ENCODE measurements around the gene ARPC5L. TPM values are rescaled to one million over a fixed set of nuclear protein-coding genes. Genes with fewer than 3 reads are reported as not detected.

Gene ARPC5L
- total RNA-seq, 4 donors from 2014 or later, result 34.8 to 45.5 (median 42.3) TPM

DNA sequence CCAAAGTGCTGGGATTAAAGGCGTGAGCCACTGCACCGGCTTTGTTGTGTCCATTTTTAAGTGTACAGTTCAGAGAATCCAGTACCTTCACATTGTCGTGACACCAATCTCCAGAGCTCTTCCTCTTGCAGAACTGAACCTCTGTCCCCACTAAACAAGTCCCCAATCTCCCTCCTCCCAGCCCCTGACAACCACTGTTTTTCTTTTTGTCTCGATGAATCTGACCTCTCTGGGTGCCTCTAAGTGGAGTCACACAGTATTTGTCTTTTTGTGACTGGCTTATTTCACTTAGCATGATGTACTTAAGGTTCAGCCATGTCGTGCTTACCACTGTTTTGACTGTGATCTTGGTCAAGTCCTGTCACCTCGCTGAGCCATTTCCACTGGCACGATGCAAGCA, 7.1 kb upstream of the ARPC5L start:
- DNase-seq (ENCODE audit: low spot score in 2 of 2), result no peak
- intact Hi-C loops (cut with DNase I; ENCODE audit: low total_unique reads), result no loop called here
- no peak overlapping the region for H3K4me3 ChIP-seq (ENCODE audit: low read depth, poor library complexity, severe bottlenecking)
- TF ChIP-seq, protein P1, sequence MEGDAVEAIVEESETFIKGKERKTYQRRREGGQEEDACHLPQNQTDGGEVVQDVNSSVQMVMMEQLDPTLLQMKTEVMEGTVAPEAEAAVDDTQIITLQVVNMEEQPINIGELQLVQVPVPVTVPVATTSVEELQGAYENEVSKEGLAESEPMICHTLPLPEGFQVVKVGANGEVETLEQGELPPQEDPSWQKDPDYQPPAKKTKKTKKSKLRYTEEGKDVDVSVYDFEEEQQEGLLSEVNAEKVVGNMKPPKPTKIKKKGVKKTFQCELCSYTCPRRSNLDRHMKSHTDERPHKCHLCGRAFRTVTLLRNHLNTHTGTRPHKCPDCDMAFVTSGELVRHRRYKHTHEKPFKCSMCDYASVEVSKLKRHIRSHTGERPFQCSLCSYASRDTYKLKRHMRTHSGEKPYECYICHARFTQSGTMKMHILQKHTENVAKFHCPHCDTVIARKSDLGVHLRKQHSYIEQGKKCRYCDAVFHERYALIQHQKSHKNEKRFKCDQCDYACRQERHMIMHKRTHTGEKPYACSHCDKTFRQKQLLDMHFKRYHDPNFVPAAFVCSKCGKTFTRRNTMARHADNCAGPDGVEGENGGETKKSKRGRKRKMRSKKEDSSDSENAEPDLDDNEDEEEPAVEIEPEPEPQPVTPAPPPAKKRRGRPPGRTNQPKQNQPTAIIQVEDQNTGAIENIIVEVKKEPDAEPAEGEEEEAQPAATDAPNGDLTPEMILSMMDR (IDR thresholded peaks at IDR 0.05), result no peak
- no peak for TF ChIP-seq POLR2A (IDR thresholded peaks at IDR 0.05)
- WGBS, 2 donors, result 64 to 66% methylated on average over 7 of the region's 7 CpGs

DNA sequence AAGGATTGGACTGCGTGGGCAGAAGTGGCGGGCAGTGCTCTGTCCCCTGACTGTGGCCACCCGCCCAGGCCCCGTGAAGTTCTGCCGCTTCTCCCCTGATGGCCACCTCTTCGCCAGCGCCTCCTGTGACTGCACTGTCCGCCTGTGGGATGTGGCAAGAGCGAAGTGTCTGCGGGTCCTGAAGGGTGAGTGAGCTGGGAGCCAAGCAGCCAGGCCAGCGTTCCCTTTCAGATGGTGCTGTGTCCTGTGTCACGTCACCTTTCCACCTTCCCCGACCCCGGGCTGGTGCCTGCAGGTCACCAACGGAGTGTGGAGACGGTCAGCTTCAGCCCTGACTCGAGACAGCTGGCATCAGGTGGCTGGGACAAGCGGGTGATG, 6.4 kb upstream of the ARPC5L start:
- no peak overlapping the region for H3K4me3 ChIP-seq (ENCODE audit: low read depth, poor library complexity, severe bottlenecking)
- 76 to 85% methylated on average over 9 to 18 of the region's 18 CpGs for WGBS, 2 donors
- DNase-seq (ENCODE audit: low spot score in 2 of 2), result no peak
- intact Hi-C loops (cut with DNase I; ENCODE audit: low total_unique reads), result no loop called here
- TF ChIP-seq, protein P1 (IDR thresholded peaks at IDR 0.05), result no peak
- TF ChIP-seq POLR2A (IDR thresholded peaks at IDR 0.05), result no peak

DNA sequence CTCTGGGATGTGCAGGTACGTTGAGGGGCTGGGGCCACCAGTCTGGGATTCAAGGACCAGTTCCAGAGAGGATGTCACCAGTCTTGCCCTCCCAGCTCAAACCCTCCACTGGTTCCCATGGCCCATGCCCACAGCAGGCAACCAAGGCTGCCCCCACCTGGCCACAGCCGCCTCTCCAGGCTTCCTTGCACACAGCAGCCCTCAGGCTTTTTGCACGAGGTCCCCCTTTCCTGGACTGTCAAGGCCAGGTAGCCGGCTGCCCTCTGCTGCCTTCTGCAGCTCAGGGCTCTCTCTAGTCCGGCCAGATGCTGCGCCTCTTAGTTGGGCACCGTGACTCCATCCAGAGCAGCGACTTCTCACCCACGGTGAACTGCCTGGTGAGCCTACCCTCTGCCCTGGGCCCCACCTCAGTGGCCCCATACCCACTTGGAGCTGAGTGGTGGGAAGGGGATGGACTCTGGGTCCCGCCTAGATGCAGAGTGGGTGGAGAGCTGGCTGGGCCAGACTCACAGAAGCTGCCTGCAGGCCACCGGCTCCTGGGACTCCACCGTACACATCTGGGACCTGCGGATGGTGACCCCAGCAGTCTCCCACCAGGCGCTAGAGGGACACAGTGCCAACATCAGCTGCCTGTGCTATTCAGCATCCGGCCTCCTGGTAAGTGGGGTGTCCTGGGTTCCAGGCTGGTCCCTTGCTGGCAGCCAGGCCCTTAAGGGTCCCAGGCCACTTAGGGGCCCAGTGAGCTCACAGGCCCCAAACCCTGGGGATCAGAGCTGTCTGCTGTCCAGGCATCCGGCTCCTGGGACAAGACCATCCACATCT, 5.8 kb upstream of the ARPC5L start:
- H3K4me3 ChIP-seq (ENCODE audit: low read depth, poor library complexity, severe bottlenecking), result no peak overlapping the region
- TF ChIP-seq POLR2A (IDR thresholded peaks at IDR 0.05), result no peak
- TF ChIP-seq, protein P1 (IDR thresholded peaks at IDR 0.05), result no peak
- no peak for DNase-seq (ENCODE audit: low spot score in 2 of 2)
- intact Hi-C loops (cut with DNase I; ENCODE audit: low total_unique reads), result no loop called here
- 59 to 60% methylated on average over 10 to 16 of the region's 16 CpGs for WGBS, 2 donors

DNA sequence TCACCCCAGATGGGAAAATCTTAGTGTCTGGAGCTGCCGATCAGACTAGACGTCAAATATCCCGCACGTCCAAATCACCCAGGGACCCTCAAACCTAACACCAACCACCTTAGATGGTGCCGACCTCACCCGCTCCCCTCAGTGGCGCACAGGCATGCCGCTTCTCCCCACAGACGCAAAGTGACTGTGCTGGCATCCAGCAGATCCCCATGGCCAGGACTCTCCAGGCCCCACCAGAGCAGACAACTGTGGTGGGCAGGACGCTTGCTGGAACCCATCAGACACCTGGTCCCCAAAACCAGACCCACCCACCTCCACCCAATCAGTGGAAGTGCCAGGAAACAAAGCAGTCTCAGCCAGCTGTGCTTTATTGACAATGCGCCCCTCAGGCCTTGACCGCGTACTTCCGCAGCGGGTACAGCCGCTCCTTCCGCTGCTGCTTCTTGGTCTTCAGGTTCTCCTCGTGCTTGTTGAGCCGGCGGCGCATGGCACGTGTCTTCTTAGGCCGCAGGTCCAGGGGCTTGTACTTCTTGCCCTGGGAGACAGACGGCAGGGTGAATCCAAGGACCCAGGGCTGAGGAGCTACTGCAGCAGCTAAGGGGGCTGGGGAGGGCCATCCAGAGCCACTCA, 4.3 kb upstream of the ARPC5L start:
- intact Hi-C loops (cut with DNase I; ENCODE audit: low total_unique reads), result no loop called here
- no peak for DNase-seq (ENCODE audit: low spot score in 2 of 2)
- H3K4me3 ChIP-seq (ENCODE audit: low read depth, poor library complexity, severe bottlenecking), result no peak overlapping the region
- TF ChIP-seq, protein P1 (IDR thresholded peaks at IDR 0.05), result no peak
- no peak for TF ChIP-seq POLR2A (IDR thresholded peaks at IDR 0.05)
- 86 to 87% methylated on average over 23 to 24 of the region's 24 CpGs for WGBS, 2 donors

DNA sequence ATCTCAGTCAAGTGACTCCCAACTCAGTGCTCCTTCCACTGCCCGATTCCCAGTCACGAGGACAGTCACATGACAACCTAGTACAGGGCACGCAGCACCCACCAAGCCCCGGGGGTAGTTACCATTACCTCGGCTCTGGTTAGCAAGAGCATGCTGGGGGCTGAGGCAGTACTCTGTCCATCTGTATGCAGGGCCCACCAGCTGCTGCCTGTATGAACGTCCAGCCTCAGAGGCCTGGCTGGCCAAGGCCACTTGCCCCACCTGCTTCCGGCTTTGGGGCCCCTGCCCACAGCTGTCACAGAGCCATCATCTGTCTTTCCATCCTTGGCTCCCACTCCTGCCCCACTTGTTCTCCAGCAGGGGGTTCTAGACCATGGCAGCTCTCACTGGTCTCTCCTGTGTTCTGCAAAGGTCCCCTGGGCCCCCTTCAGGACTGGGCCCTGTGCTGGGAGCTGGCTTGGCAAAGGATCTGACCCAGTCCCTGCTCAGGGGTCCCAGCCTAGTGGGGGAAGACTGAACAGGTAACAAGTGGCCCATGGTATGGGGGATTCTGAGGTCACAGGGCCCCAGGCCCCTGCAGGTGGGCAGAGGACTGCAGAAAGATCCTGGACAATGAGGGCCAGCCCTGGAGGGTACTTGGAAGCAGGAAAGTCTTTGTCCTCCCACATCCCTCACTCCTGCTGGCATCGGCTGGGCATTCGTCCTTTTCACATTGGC, 3.4 kb upstream of the ARPC5L start:
- no peak overlapping the region for H3K4me3 ChIP-seq (ENCODE audit: low read depth, poor library complexity, severe bottlenecking)
- WGBS, 2 donors, result 61 to 67% methylated on average over 9 of the region's 9 CpGs
- TF ChIP-seq POLR2A (IDR thresholded peaks at IDR 0.05), result no peak
- TF ChIP-seq, protein P1 (IDR thresholded peaks at IDR 0.05), result no peak
- intact Hi-C loops (cut with DNase I; ENCODE audit: low total_unique reads), result no loop called here
- no peak for DNase-seq (ENCODE audit: low spot score in 2 of 2)
